ENCODE measurements around the gene GTPBP6.
"Not testable (repeated sequence)": the region's sequence is repeated elsewhere in the genome, so short reads cannot be mapped to it uniquely, and the experiment has no call there.

GTPBP6 gene

DNA sequence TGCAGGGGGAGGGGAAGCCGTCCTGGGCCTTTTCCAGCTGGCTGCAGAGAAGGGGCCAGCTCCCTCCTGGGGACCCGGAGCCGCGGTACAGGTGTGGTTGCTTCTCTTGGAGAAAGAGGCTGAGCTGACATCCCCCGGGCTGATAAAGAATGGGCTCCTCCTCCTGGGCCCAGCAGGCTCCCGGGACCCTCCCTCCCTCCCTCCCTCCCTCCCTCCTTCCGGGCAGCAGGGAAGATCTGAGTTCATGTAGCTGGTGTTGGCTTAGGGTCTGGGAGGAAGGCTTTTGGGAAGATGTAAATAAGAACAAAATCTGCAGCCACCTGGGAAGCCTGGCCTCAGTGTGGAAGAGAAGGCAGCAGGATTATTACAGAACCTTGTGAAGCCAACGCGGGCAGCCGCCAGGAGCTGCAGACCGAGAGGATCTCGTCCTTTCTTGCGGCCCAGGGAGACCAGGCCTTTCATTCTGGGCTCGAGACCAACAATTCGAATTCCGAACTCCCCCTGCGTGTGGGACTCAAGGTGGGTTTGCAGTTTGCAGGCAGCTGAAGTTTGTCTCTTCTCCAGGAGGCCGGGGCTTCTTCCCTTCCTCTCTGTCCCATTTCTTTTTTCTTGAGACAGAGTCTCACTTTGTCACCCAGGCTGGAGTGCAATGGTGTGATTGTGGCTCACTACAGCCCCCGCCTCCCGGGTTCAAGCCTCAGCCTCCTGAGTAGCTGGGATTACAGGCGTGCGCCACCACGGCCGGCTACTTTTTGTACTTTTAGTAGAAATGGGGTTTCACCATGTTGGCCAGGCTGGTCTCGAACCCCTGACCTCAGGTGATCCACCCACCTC, 37.2 kb downstream of the GTPBP6 start, which contains the start of gene PLCXD1:
Gene PLCXD1 (plus strand): TSS at position 216 of the 834 bp plus-strand sequence. CDS start 2,807 bp downstream, outside the sequence.
- Histone ChIP-seq H3K4me2 (ENCODE audit: low read length) (peak within 1 kb of the TSS; percentile 36), H3K9me2 (ENCODE audit: low read depth, low read length) (no peaks in the 10 kb centered on the region), H3K27me3 (ENCODE audit: insufficient read depth, low read length) (peaks cover 4% of the 10 kb centered on the region; the same call in 1 of the 2 replicates), H3F3A (ENCODE audit: insufficient read depth, low read length) (no peaks in the 10 kb centered on the region; the same call in 1 of the 2 replicates), H3K4me1 (ENCODE audit: insufficient read depth, low read length, severe bottlenecking) (peaks cover 34% of the 10 kb centered on the region), H3K9me3 (ENCODE audit: low read length) (no peaks in the 10 kb centered on the region), H4K20me1 (ENCODE audit: insufficient read depth, low read length) (no peaks in the 10 kb centered on the region), H2AFZ (ENCODE audit: low read length) (no peak within 1 kb of the TSS), H3K36me3 (ENCODE audit: insufficient read depth, low read length) (peaks cover 24% of the 10 kb centered on the region; the same call in 1 of the 2 replicates), H3K9ac (ENCODE audit: low read length) (peak within 1 kb of the TSS; percentile 36), H3K4me3 (ENCODE audit: low read depth, low read length, poor library complexity, severe bottlenecking) (peak within 1 kb of the TSS; percentile 55), H3K27ac (ENCODE audit: low read depth, low read length, poor library complexity, severe bottlenecking) (peak within 1 kb of the TSS; percentile 87), H3K79me2 (ENCODE audit: insufficient read depth, low read length) (no peaks in the 10 kb centered on the region)
- no peak for TF ChIP-seq EZH2 (IDR thresholded peaks at IDR 0.05; ENCODE audit: borderline replicate concordance, low read length)

DNA sequence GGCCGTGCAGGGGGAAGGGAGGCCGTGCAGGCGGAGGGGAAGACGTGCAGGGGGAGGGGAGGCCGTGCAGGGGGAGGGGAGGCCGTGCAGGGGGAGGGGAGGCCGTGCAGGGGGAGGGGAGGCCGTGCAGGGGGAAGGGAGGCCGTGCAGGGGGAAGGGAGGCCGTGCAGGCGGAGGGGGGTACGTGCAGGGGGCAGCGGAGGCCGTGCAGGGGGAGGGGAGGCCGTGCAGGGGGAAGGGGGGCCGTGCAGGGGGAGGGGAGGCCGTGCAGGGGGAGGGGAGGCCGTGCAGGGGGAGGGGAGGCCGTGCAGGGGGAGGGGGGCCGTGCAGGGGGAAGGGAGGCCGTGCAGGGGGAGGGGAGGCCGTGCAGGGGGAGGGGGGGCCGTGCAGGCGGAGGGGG, 37.9 kb downstream of the GTPBP6 start:
- Histone ChIP-seq H3K4me1 (ENCODE audit: insufficient read depth, low read length, severe bottlenecking) (peaks cover 36% of the 10 kb centered on the region), H3K36me3 (ENCODE audit: insufficient read depth, low read length) (peaks cover 18% of the 10 kb centered on the region; the same call in 1 of the 2 replicates)
- H3F3A ChIP-seq (ENCODE audit: insufficient read depth, low read length); H3K79me2 ChIP-seq (ENCODE audit: insufficient read depth, low read length); H3K4me3 ChIP-seq (ENCODE audit: low read depth, low read length, poor library complexity, severe bottlenecking); H3K9me2 ChIP-seq (ENCODE audit: low read depth, low read length); H3K9me3 ChIP-seq (ENCODE audit: low read length); H2AFZ ChIP-seq (ENCODE audit: low read length); H3K4me2 ChIP-seq (ENCODE audit: low read length); H3K27ac ChIP-seq (ENCODE audit: low read depth, low read length, poor library complexity, severe bottlenecking); H3K27me3 ChIP-seq (ENCODE audit: insufficient read depth, low read length); H4K20me1 ChIP-seq (ENCODE audit: insufficient read depth, low read length); H3K9ac ChIP-seq (ENCODE audit: low read length): not testable (repeated sequence)

DNA sequence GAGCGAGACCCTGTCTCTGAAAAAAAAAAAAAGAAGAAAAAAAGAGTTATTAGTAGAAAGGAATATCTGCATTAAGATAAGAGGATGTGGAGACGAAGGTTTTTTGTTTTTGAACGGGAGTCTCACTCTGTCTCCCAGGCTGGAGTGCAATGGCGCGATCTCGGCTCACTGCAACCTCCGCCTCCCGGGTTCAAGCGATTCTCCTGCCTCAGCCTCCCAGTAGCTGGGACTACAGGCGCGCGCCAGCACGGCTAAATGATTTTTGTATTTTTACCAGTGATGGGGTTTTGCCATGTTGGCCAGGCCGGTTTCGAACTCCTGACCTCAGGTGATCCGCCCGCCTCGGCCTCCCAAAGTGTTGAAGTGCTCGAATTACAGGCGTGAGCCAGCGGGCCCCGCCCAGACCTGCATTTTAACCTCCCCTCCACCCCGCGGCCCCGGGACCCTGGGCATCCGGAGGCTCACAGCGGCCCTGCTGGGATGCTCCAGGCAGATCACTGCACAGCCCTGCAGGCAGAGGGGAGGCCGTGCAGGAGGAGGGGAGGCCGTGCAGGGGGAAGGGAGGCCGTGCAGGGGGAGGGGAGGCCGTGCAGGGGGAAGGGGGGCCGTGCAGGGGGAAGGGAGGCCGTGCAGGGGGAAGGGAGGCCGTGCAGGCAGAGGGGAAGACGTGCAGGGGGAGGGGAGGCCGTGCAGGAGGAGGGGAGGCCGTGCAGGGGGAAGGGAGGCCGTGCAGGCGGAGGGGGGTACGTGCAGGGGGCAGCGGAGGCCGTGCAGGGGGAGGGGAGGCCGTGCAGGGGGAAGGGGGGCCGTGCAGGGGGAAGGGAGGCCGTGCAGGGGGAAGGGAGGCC, 38.6 kb downstream of the GTPBP6 start:
- H3K4me2 ChIP-seq (ENCODE audit: low read length); H4K20me1 ChIP-seq (ENCODE audit: insufficient read depth, low read length); H3K9me2 ChIP-seq (ENCODE audit: low read depth, low read length); H3K79me2 ChIP-seq (ENCODE audit: insufficient read depth, low read length); H3K9me3 ChIP-seq (ENCODE audit: low read length); H3F3A ChIP-seq (ENCODE audit: insufficient read depth, low read length); H3K27me3 ChIP-seq (ENCODE audit: insufficient read depth, low read length); H3K4me3 ChIP-seq (ENCODE audit: low read depth, low read length, poor library complexity, severe bottlenecking); H2AFZ ChIP-seq (ENCODE audit: low read length); H3K9ac ChIP-seq (ENCODE audit: low read length): not testable (repeated sequence)
- Histone ChIP-seq H3K4me1 (ENCODE audit: insufficient read depth, low read length, severe bottlenecking) (peaks cover 37% of the 10 kb centered on the region), H3K36me3 (ENCODE audit: insufficient read depth, low read length) (peaks cover 10% of the 10 kb centered on the region; the same call in 1 of the 2 replicates), H3K27ac (ENCODE audit: low read depth, low read length, poor library complexity, severe bottlenecking) (peak overlapping the region; percentile 52)

DNA sequence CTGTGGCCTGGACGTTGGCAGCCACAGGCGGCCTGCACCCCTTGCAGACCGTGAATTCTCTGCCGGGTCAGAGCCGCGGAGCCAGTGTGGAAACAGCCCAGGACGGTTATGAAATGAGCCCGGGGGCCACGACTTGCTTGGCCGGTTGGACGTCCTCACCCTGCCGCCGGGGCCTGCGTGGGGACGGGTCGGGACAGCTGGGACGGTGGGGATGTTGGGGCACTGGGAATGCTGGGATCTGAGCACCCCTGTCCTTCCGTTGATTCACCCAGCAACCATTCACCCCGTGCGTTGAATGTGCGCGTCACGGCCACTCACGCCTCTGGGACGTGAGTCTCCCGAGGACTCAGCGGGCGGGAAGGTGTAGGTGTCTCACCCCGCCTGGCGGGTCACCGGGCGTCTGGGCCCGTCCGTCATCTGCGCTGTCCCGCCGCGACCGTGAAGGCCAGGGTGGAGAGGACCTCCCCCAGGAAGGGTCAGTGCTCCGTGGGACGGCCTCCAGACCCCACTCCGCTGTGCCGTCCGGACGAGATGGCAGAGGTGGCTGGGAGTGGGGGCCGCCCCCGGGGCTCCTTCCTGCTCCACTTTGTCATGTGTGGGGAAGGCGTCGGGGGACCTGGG, 41.9 kb downstream of the GTPBP6 start:
- no peak for TF ChIP-seq EZH2 (IDR thresholded peaks at IDR 0.05; ENCODE audit: borderline replicate concordance, low read length)
- TF ChIP-seq, protein P1, sequence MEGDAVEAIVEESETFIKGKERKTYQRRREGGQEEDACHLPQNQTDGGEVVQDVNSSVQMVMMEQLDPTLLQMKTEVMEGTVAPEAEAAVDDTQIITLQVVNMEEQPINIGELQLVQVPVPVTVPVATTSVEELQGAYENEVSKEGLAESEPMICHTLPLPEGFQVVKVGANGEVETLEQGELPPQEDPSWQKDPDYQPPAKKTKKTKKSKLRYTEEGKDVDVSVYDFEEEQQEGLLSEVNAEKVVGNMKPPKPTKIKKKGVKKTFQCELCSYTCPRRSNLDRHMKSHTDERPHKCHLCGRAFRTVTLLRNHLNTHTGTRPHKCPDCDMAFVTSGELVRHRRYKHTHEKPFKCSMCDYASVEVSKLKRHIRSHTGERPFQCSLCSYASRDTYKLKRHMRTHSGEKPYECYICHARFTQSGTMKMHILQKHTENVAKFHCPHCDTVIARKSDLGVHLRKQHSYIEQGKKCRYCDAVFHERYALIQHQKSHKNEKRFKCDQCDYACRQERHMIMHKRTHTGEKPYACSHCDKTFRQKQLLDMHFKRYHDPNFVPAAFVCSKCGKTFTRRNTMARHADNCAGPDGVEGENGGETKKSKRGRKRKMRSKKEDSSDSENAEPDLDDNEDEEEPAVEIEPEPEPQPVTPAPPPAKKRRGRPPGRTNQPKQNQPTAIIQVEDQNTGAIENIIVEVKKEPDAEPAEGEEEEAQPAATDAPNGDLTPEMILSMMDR (IDR thresholded peaks at IDR 0.05; ENCODE audit: low read length), result no peak
- no peak overlapping the region for H3K27ac ChIP-seq (ENCODE audit: low read depth, low read length, poor library complexity, severe bottlenecking)
- H3K36me3 ChIP-seq (ENCODE audit: insufficient read depth, low read length), result no peaks in the 10 kb centered on the region
- H3F3A ChIP-seq (ENCODE audit: insufficient read depth, low read length), result no peaks in the 10 kb centered on the region; the same call in 1 of the 2 replicates
- H3K4me2 ChIP-seq (ENCODE audit: low read length), result peak overlapping the region; percentile 65
- no peaks in the 10 kb centered on the region for H3K79me2 ChIP-seq (ENCODE audit: insufficient read depth, low read length)
- H3K4me1 ChIP-seq (ENCODE audit: insufficient read depth, low read length, severe bottlenecking), result peaks cover 25% of the 10 kb centered on the region
- peaks cover 5% of the 10 kb centered on the region; the same call in 1 of the 2 replicates for H3K27me3 ChIP-seq (ENCODE audit: insufficient read depth, low read length)
- H3K9me2 ChIP-seq (ENCODE audit: low read depth, low read length), result no peaks in the 10 kb centered on the region
- no peaks in the 10 kb centered on the region for H3K9me3 ChIP-seq (ENCODE audit: low read length)
- H4K20me1 ChIP-seq (ENCODE audit: insufficient read depth, low read length), result no peaks in the 10 kb centered on the region
- H2AFZ ChIP-seq (ENCODE audit: low read length), result no peak overlapping the region
- peak overlapping the region; percentile 49; the same call in 1 of the 2 replicates for H3K9ac ChIP-seq (ENCODE audit: low read length)
- peak overlapping the region; percentile 54 for H3K4me3 ChIP-seq (ENCODE audit: low read depth, low read length, poor library complexity, severe bottlenecking)

Measured in OCI-LY1 (cell line).